Peyer's patch (tissue), 4 donors: Measurements from ENCODE around the gene PRDX4. TPM values are rescaled to one million over a fixed set of nuclear protein-coding genes. Genes with fewer than 3 reads are reported as not detected.

ENCODE experiments used
- DNase-seq, 3 donors: peaks; one replicate each; pipeline ENCODE4 v3.0.0-alpha.2; 2017 to 2019
- H3K27ac ChIP-seq, 4 donors: fragments of 200-600 bp; sonication (generic); one replicate each; pipeline ENCODE4 v1.5.1; 2016 to 2019
- H3K27me3 ChIP-seq, 2 donors: fragments of 200-600 bp; sonication (generic); one replicate each; pipeline ENCODE4 v1.5.1; 2019
- H3K36me3 ChIP-seq, 3 donors: fragments of 200-600 bp; sonication (generic); one replicate each; pipeline ENCODE4 v1.5.1; 2016 to 2019
- H3K4me1 ChIP-seq, 4 donors: fragments of 200-600 bp; sonication (generic); one replicate each; pipeline ENCODE4 v1.5.1; 2016 to 2019
- H3K4me3 ChIP-seq, 4 donors: fragments of 200-600 bp; sonication (generic); 1 replicate in 3 of 4; 2 replicates in 1 of 4; pipeline ENCODE4 v1.5.1; 2016 to 2019; ENCODE audit warnings: mild to moderate bottlenecking in 1 of 4
- H3K9me3 ChIP-seq, 4 donors: fragments of 200-600 bp; sonication (generic); one replicate each; pipeline ENCODE4 v1.5.1; 2016 to 2019; ENCODE audit warnings: mild to moderate bottlenecking in 1 of 4
- POLR2A ChIP-seq, 2 donors: fragments of 450-650 bp; IDR thresholded peaks; one replicate each; pipeline ENCODE4 v1.5.1; 2017; ENCODE audit warnings: antibody characterized with exemption in 2 of 2, mild to moderate bottlenecking in 2 of 2, moderate library complexity in 2 of 2
- total RNA-seq, 4 donors: library from RNA; depleted of rRNA; stranded (reverse); fragments of >200 nt; gene quantifications; one replicate each; pipeline ENCODE4 v1.1.0, GENCODE V29; 2016
- TF ChIP-seq, protein P1 (sequence below), 6 experiments: fragments of 450-650 bp in 4 of 6; fragments of 200-600 bp in 2 of 6; sonication (generic) in 1 of 6; IDR thresholded peaks; one replicate each; pipeline ENCODE4 v1.5.1; 2017 to 2019; ENCODE audit warnings: antibody characterized with exemption in 6 of 6, mild to moderate bottlenecking in 3 of 6, moderate library complexity in 1 of 6

PRDX4 gene
- total RNA-seq, 4 donors from 2014 or later, result 5.8 to 33.0 (median 30.8) TPM

DNA sequence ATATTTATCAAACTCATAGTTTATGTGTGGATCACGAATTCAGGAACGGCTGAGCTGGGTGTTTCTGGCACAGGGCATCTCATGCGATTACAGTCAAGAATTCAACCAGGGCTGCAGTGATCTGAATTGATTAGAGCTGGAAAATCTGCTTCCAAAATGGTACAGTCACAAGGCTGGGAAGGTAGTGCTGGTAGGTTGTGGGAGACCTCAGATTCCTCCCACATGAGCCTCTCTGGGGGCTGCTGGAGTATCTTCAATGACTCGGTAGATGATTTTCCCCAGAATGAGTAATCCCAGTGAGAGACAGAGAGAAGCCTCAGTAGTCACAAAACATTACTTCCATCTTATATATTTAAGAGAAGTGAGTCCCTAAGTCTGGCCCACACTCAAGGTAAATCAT, 36.2 kb upstream of the PRDX4 start:
- Histone ChIP-seq H3K9me3 (no peaks in the 10 kb centered on the region), H3K27me3 (no peaks in the 10 kb centered on the region), H3K27ac (no peak overlapping the region), H3K4me1 (no peaks in the 10 kb centered on the region), H3K36me3 (no peaks in the 10 kb centered on the region), H3K4me3 (no peak overlapping the region)
- no peak for DNase-seq
- no peak for TF ChIP-seq POLR2A (IDR thresholded peaks at IDR 0.05)
- TF ChIP-seq, protein P1, sequence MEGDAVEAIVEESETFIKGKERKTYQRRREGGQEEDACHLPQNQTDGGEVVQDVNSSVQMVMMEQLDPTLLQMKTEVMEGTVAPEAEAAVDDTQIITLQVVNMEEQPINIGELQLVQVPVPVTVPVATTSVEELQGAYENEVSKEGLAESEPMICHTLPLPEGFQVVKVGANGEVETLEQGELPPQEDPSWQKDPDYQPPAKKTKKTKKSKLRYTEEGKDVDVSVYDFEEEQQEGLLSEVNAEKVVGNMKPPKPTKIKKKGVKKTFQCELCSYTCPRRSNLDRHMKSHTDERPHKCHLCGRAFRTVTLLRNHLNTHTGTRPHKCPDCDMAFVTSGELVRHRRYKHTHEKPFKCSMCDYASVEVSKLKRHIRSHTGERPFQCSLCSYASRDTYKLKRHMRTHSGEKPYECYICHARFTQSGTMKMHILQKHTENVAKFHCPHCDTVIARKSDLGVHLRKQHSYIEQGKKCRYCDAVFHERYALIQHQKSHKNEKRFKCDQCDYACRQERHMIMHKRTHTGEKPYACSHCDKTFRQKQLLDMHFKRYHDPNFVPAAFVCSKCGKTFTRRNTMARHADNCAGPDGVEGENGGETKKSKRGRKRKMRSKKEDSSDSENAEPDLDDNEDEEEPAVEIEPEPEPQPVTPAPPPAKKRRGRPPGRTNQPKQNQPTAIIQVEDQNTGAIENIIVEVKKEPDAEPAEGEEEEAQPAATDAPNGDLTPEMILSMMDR (IDR thresholded peaks at IDR 0.05), result no peak

DNA sequence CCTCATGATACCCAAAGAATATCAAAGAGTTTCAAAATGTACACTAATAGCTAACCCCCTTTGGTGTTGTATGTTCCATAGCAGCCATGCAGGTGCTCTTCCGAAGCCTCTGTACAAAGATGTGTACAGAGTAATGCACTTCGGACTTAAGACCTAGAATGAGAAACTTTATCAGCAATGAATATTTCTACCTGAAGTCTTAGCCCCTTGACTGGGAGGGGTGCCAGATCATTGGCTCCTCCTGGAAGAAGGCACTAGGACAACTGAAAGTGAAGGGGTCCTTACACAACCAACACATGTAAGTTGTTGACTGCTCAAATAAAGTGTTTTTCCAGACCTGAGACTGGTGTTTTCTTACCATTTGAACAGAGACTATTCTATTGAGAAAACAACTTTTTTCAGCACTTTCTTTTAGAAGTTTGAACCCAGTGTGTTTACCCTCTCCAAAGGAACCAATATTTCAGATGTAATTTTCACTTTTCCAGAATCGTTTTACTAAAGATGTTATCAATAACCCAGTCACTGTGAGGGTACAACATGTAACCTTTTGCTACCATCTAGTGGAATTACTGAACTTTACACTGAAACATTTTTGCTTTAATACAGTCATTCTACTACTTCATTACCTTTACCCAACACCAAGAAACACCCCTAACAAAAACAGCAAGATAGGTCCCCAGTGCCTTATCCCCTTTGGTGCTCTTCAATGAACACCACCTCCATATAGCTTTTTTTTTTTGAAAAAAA, 33.3 kb upstream of the PRDX4 start:
- H3K4me1 ChIP-seq, result no peaks in the 10 kb centered on the region
- TF ChIP-seq, protein P1 (IDR thresholded peaks at IDR 0.05), result peak in 1 of 6 experiments; percentile 41
- TF ChIP-seq POLR2A (IDR thresholded peaks at IDR 0.05), result no peak
- DNase-seq, result no peak
- no peaks in the 10 kb centered on the region for H3K36me3 ChIP-seq
- no peaks in the 10 kb centered on the region for H3K9me3 ChIP-seq
- no peak overlapping the region for H3K4me3 ChIP-seq
- no peaks in the 10 kb centered on the region for H3K27me3 ChIP-seq
- no peak overlapping the region for H3K27ac ChIP-seq

DNA sequence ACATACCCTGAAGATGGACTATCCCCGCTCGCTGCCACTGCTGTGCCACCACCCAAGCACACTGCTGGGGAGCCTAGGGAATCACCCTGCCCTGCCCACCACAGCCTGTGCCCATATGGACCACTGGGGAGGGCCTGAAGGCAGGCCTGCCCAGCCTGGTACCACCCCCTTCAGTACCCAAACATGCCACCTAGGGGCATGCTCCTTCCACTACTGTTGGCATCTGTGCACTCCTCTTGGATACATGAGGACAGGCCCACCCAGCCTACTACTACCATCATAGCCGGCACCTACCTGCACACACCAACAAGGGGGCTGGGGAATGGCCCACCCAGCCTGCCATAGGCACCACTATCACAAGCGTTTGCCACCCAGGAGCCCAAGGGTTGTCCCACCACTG, 30.1 kb upstream of the PRDX4 start:
- no peaks in the 10 kb centered on the region for H3K27me3 ChIP-seq
- no peaks in the 10 kb centered on the region for H3K4me1 ChIP-seq
- no peak overlapping the region for H3K4me3 ChIP-seq
- no peak overlapping the region for H3K27ac ChIP-seq
- no peak for DNase-seq
- TF ChIP-seq, protein P1 (IDR thresholded peaks at IDR 0.05), result no peak
- no peak for TF ChIP-seq POLR2A (IDR thresholded peaks at IDR 0.05)
- H3K9me3 ChIP-seq, result no peaks in the 10 kb centered on the region
- H3K36me3 ChIP-seq, result no peaks in the 10 kb centered on the region

DNA sequence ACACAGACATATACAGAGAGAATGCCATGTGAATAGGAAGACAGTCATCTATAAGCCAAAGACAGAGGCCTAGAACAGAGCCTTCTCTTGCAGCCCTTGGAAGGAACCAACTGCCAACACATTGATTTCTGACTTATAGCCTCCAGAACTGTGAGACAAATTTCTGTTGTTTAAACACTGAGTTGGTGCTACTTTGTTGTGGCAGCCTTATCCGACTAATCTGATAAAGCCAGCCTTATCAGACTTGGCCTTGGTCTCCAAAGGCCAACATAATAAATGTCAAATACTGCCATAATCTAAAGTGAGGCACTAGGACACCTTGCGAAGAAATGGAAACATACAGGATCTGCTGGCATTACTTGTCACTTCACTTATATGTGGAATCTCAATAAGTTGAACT, 24.3 kb upstream of the PRDX4 start:
- no peak overlapping the region for H3K27ac ChIP-seq
- TF ChIP-seq, protein P1 (IDR thresholded peaks at IDR 0.05), result no peak
- no peak for TF ChIP-seq POLR2A (IDR thresholded peaks at IDR 0.05)
- no peaks in the 10 kb centered on the region for H3K36me3 ChIP-seq
- H3K9me3 ChIP-seq, result no peaks in the 10 kb centered on the region
- no peak for DNase-seq
- no peak overlapping the region for H3K4me3 ChIP-seq
- H3K4me1 ChIP-seq, result no peaks in the 10 kb centered on the region
- H3K27me3 ChIP-seq, result no peaks in the 10 kb centered on the region

DNA sequence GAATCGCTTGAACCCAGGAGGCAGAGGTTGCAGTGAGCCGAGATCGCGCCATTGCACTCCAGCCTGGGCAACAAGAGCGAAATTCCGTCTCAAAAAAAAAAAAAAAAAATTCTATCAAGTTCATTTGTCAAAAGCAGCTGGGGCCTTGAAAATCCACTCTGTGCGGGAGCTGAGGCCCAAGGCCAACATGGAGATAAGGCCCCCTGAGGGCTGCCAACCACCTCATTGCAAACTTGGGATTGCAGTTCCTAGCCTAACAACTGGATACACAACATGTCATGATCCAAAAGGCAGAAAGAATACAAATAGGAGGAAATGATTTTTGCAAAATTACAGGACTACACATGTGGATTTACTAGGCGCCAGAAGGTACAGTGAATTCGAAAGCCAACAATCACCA, 22.5 kb upstream of the PRDX4 start:
- H3K4me1 ChIP-seq, result no peaks in the 10 kb centered on the region
- H3K9me3 ChIP-seq, result no peaks in the 10 kb centered on the region
- H3K27ac ChIP-seq, result no peak overlapping the region
- H3K4me3 ChIP-seq, result no peak overlapping the region
- DNase-seq, result no peak
- H3K36me3 ChIP-seq, result no peaks in the 10 kb centered on the region
- no peak for TF ChIP-seq POLR2A (IDR thresholded peaks at IDR 0.05)
- TF ChIP-seq, protein P1 (IDR thresholded peaks at IDR 0.05), result no peak
- no peaks in the 10 kb centered on the region for H3K27me3 ChIP-seq
